PC-9 (cell line): ENCODE measurements around the gene DES.

Experiments
- CTCF ChIP-seq: fragments of 200-600 bp; sonication (generic); conservative IDR thresholded peaks from 2 replicates; pipeline ENCODE4 v1.6.1; 2017; ENCODE audit warnings: mixed run types, antibody characterized with exemption, mild to moderate bottlenecking, moderate library complexity
- EZH2 ChIP-seq: fragments of 200-600 bp; sonication (generic); IDR thresholded peaks from 2 replicates; pipeline ENCODE4 v1.8.0; 2017; ENCODE audit warnings: antibody characterized with exemption, low read depth

GRCh38 chr2:219387306-219388120 lies 30.7 kb upstream of the DES start, which contains the start of gene DNPEP:
- TF ChIP-seq CTCF (no peak), EZH2 (no peak)
